Activated CD4-positive, alpha-beta memory T cell treated with anti-CD3 and anti-CD28 coated beads for 36 hours (primary cell): ENCODE results near the gene PYGM. TPM values are rescaled to one million over a fixed set of nuclear protein-coding genes. Genes with fewer than 3 reads are reported as not detected.
A peak's percentile ranks its signal among the peaks of the same experiment; 100 is the strongest.

ENCODE experiments used
- CTCF ChIA-PET: fragments of 350-600 bp; sonication (Branson Sonifier 250); formaldehyde crosslinking; loops from one replicate; lab custom pipeline; 2021; ENCODE audit warnings: antibody characterized with exemption, inconsistent platforms; lab: Charles Lee
- POLR2A ChIA-PET: fragments of 350-600 bp; sonication (Branson Sonifier 250); formaldehyde crosslinking; loops from one replicate; lab custom pipeline; 2021; ENCODE audit warnings: antibody characterized with exemption; lab: Charles Lee
- DNase-seq: peaks from one replicate; pipeline ENCODE4 v3.0.0-alpha.2; 2020
- H3K27ac Mint-ChIP-seq: one replicate; pipeline ENCODE4 v1.8.0; 2021; ENCODE audit warnings: mixed read lengths
- H3K27me3 Mint-ChIP-seq: one replicate; pipeline ENCODE4 v1.8.0; 2021; ENCODE audit warnings: mixed read lengths
- H3K36me3 Mint-ChIP-seq: one replicate; pipeline ENCODE4 v1.8.0; 2021; ENCODE audit warnings: mixed read lengths
- H3K4me1 Mint-ChIP-seq: one replicate; pipeline ENCODE4 v1.8.0; 2021; ENCODE audit warnings: low read depth, mixed read lengths
- H3K4me3 Mint-ChIP-seq: one replicate; pipeline ENCODE4 v1.8.0; 2021; ENCODE audit warnings: mild to moderate bottlenecking, mixed read lengths
- H3K9me3 Mint-ChIP-seq: one replicate; pipeline ENCODE4 v1.8.0; 2021; ENCODE audit warnings: mixed read lengths
- intact Hi-C: fragments of 100-400 bp; cut with micrococcal nuclease; formaldehyde crosslinking; loops from one replicate; pipeline ENCODE4 v1.15.1; 2023
- total RNA-seq, 2 experiments: library from RNA; stranded (reverse); gene quantifications; one replicate each; pipeline ENCODE4 v1.2.3, GENCODE V29; 2021

PYGM gene
- total RNA-seq, 2 experiments from 2014 or later, result 0.94 to 1.6 TPM

- POLR2A ChIA-PET, result no interaction called here
- Mint-ChIP-seq H3K9me3 (no peaks in the 10 kb centered on the region), H3K4me3 (peak overlapping the region; percentile 82), H3K27ac (peak overlapping the region; percentile 51), H3K4me1 (peaks cover 23% of the 10 kb centered on the region), H3K27me3 (no peaks in the 10 kb centered on the region), H3K36me3 (peaks cover 18% of the 10 kb centered on the region)
- intact Hi-C loops, result no loop called here
- DNase-seq, result no peak
- CTCF ChIA-PET, result interaction anchor here (0.9 to 1.4 kb wide), 2 partner anchors 13 to 44 kb away, joined by 3 read pairs; partner anchors contain the start of gene CDC42BPG
These were observed 40.8 kb upstream of the PYGM start for GRCh38 chr11:64800303-64801157.

GRCh38 chr11:64799623-64800302 is 40.0 kb upstream of the PYGM start:
- peaks cover 25% of the 10 kb centered on the region for H3K4me1 Mint-ChIP-seq
- peaks cover 17% of the 10 kb centered on the region for H3K36me3 Mint-ChIP-seq
- ChIA-PET POLR2A (no interaction called here), CTCF (interaction anchor here (0.9 to 1.4 kb wide), 2 partner anchors 12 to 45 kb away, joined by 3 read pairs; partner anchors contain the start of gene CDC42BPG)
- no peak overlapping the region for H3K4me3 Mint-ChIP-seq
- intact Hi-C loops, result no loop called here
- H3K27me3 Mint-ChIP-seq, result no peaks in the 10 kb centered on the region
- DNase-seq, result no peak
- peak overlapping the region; percentile 25 for H3K27ac Mint-ChIP-seq
- no peaks in the 10 kb centered on the region for H3K9me3 Mint-ChIP-seq

GRCh38 chr11:64799256-64799622 is 39.5 kb upstream of the PYGM start:
- Mint-ChIP-seq H3K36me3 (peaks cover 17% of the 10 kb centered on the region), H3K4me3 (no peak overlapping the region), H3K9me3 (no peaks in the 10 kb centered on the region), H3K4me1 (peaks cover 27% of the 10 kb centered on the region), H3K27me3 (no peaks in the 10 kb centered on the region), H3K27ac (no peak overlapping the region)
- DNase-seq, result no peak
- ChIA-PET POLR2A (no interaction called here), CTCF (interaction anchor here (0.9 to 1.4 kb wide), 2 partner anchors 11 to 45 kb away, joined by 3 read pairs; partner anchors contain the start of gene CDC42BPG)
- intact Hi-C loops, result no loop called here

- no peak for DNase-seq
- no peak overlapping the region for H3K27ac Mint-ChIP-seq
- no peaks in the 10 kb centered on the region for H3K27me3 Mint-ChIP-seq
- POLR2A ChIA-PET, result interaction anchor here (1.3 kb wide), 1 partner anchor 18 kb away, joined by 3 read pairs; no protein-coding TSS in a partner anchor
- H3K9me3 Mint-ChIP-seq, result no peaks in the 10 kb centered on the region
- intact Hi-C loops, result no loop called here
- peaks cover 18% of the 10 kb centered on the region for H3K4me1 Mint-ChIP-seq
- H3K36me3 Mint-ChIP-seq, result peaks cover 17% of the 10 kb centered on the region
- no peak overlapping the region for H3K4me3 Mint-ChIP-seq
- CTCF ChIA-PET, result interaction anchor here (0.5 to 1.3 kb wide), 2 partner anchors 9 to 15 kb away, joined by 3 read pairs; no protein-coding TSS in a partner anchor
These were observed 37.2 kb upstream of the PYGM start for GRCh38 chr11:64796757-64797541.

- POLR2A ChIA-PET, result interaction anchor here (1.3 kb wide), 1 partner anchor 17 kb away, joined by 3 read pairs; no protein-coding TSS in a partner anchor
- Mint-ChIP-seq H3K4me1 (peaks cover 16% of the 10 kb centered on the region), H3K27me3 (no peaks in the 10 kb centered on the region), H3K4me3 (no peak overlapping the region), H3K27ac (no peak overlapping the region), H3K9me3 (no peaks in the 10 kb centered on the region), H3K36me3 (peaks cover 17% of the 10 kb centered on the region)
- intact Hi-C loops, result no loop called here
- CTCF ChIA-PET, result no interaction called here
- no peak for DNase-seq
These were observed 36.4 kb upstream of the PYGM start for GRCh38 chr11:64796047-64796756.

- peaks cover 11% of the 10 kb centered on the region for H3K4me1 Mint-ChIP-seq
- DNase-seq, result no peak
- no peaks in the 10 kb centered on the region for H3K9me3 Mint-ChIP-seq
- CTCF ChIA-PET, result no interaction called here
- no peak overlapping the region for H3K4me3 Mint-ChIP-seq
- intact Hi-C loops, result no loop called here
- H3K27ac Mint-ChIP-seq, result no peak overlapping the region
- POLR2A ChIA-PET, result interaction anchor here (1.4 kb wide), 1 partner anchor 17 kb away, joined by 3 read pairs; no protein-coding TSS in a partner anchor
- H3K27me3 Mint-ChIP-seq, result no peaks in the 10 kb centered on the region
- peaks cover 16% of the 10 kb centered on the region for H3K36me3 Mint-ChIP-seq
These were observed 34.8 kb upstream of the PYGM start for GRCh38 chr11:64794526-64794925.

GRCh38 chr11:64793271-64794160 is 33.7 kb upstream of the PYGM start:
- CTCF ChIA-PET, result no interaction called here
- H3K9me3 Mint-ChIP-seq, result no peaks in the 10 kb centered on the region
- DNase-seq, result no peak
- POLR2A ChIA-PET, result interaction anchor here (1.4 kb wide), 1 partner anchor 16 kb away, joined by 3 read pairs; no protein-coding TSS in a partner anchor
- peak overlapping the region; percentile 40 for H3K27ac Mint-ChIP-seq
- peaks cover 7% of the 10 kb centered on the region for H3K4me1 Mint-ChIP-seq
- no peaks in the 10 kb centered on the region for H3K27me3 Mint-ChIP-seq
- intact Hi-C loops, result no loop called here
- H3K4me3 Mint-ChIP-seq, result no peak overlapping the region
- H3K36me3 Mint-ChIP-seq, result peaks cover 14% of the 10 kb centered on the region

- Mint-ChIP-seq H3K36me3 (peaks cover 17% of the 10 kb centered on the region), H3K4me3 (no peak overlapping the region), H3K27me3 (no peaks in the 10 kb centered on the region), H3K9me3 (no peaks in the 10 kb centered on the region), H3K4me1 (peaks cover 10% of the 10 kb centered on the region), H3K27ac (no peak overlapping the region)
- ChIA-PET CTCF (interaction anchor here (1.3 kb wide), 1 partner anchor 25 kb away, joined by 3 read pairs; no protein-coding TSS in a partner anchor), POLR2A (no interaction called here)
- DNase-seq, result no peak
- intact Hi-C loops, result no loop called here
These were observed 32.7 kb upstream of the PYGM start for GRCh38 chr11:64792482-64792881.

GRCh38 chr11:64791781-64792291 is 32.1 kb upstream of the PYGM start:
- Mint-ChIP-seq H3K36me3 (peaks cover 17% of the 10 kb centered on the region), H3K27me3 (no peaks in the 10 kb centered on the region), H3K4me1 (peaks cover 10% of the 10 kb centered on the region), H3K9me3 (no peaks in the 10 kb centered on the region), H3K4me3 (no peak overlapping the region), H3K27ac (no peak overlapping the region)
- no peak for DNase-seq
- POLR2A ChIA-PET, result interaction anchor here (0.6 kb wide), 1 partner anchor 44 kb away, joined by 3 read pairs; no protein-coding TSS in a partner anchor
- intact Hi-C loops, result no loop called here
- CTCF ChIA-PET, result interaction anchor here (1.3 kb wide), 1 partner anchor 24 kb away, joined by 3 read pairs; no protein-coding TSS in a partner anchor
